Activated naive CD8-positive, alpha-beta T cell treated with anti-CD3 and anti-CD28 coated beads for 36 hours (primary cell): ENCODE data around the gene FN3K. TPM values are rescaled to one million over a fixed set of nuclear protein-coding genes. Genes with fewer than 3 reads are reported as not detected.
"Not testable (repeated sequence)": the region's sequence is repeated elsewhere in the genome, so short reads cannot be mapped to it uniquely, and the experiment has no call there.

Experiments used
- DNase-seq: peaks from one replicate; pipeline ENCODE4 v3.0.0; 2021
- H3K27ac Mint-ChIP-seq: one replicate; pipeline ENCODE4 v1.8.0; 2022; ENCODE audit warnings: mild to moderate bottlenecking, moderate library complexity, mixed read lengths
- H3K27me3 Mint-ChIP-seq: one replicate; pipeline ENCODE4 v1.8.0; 2022; ENCODE audit warnings: mild to moderate bottlenecking, mixed read lengths
- H3K36me3 Mint-ChIP-seq: one replicate; pipeline ENCODE4 v1.8.0; 2021; ENCODE audit warnings: mild to moderate bottlenecking, mixed read lengths
- H3K4me1 Mint-ChIP-seq: one replicate; pipeline ENCODE4 v1.8.0; 2021; ENCODE audit warnings: mixed read lengths
- H3K4me3 Mint-ChIP-seq: one replicate; pipeline ENCODE4 v1.8.0; 2022; ENCODE audit warnings: mild to moderate bottlenecking, moderate library complexity, mixed read lengths
- H3K9me3 Mint-ChIP-seq: one replicate; pipeline ENCODE4 v1.8.0; 2022; ENCODE audit warnings: mixed read lengths
- total RNA-seq, 2 experiments: library from RNA; stranded (reverse); gene quantifications; one replicate each; pipeline ENCODE4 v1.2.3, GENCODE V29; 2021

FN3K gene
- total RNA-seq, 2 experiments from 2014 or later, result 2.4 to 2.5 TPM

DNA sequence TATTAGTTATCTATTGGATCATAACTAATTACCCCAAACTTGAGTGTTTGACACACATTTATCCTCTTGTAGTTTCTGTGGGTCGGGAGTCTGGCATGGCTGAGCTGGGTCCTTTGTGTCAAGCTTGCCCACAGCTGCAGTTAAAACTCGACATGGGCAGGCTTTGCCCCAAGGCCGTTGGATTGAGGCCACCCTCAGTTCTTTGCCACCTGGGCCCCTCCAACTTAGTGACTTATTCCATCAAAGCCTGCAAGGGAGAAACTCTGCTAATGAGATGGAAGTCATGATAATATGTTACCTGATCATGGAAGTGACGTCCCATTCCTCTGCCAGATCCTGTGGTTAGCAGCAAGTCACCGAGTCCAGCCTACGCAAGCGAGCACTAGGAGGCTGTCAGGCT lies 33.6 kb downstream of the FN3K start:
- H3K9me3 Mint-ChIP-seq, result no peaks in the 10 kb centered on the region
- no peaks in the 10 kb centered on the region for H3K27me3 Mint-ChIP-seq
- DNase-seq, result no peak
- peaks cover 32% of the 10 kb centered on the region for H3K36me3 Mint-ChIP-seq
- no peak overlapping the region for H3K4me3 Mint-ChIP-seq
- H3K27ac Mint-ChIP-seq, result no peak overlapping the region
- no peaks in the 10 kb centered on the region for H3K4me1 Mint-ChIP-seq

GRCh38 chr17:82772026-82772425 lies 36.6 kb downstream of the FN3K start:
- DNase-seq, result no peak
- H3K36me3 Mint-ChIP-seq, result peaks cover 22% of the 10 kb centered on the region
- H3K9me3 Mint-ChIP-seq, result no peaks in the 10 kb centered on the region
- H3K4me3 Mint-ChIP-seq, result no peak overlapping the region
- H3K27me3 Mint-ChIP-seq, result no peaks in the 10 kb centered on the region
- peaks cover 14% of the 10 kb centered on the region for H3K4me1 Mint-ChIP-seq
- no peak overlapping the region for H3K27ac Mint-ChIP-seq

- peaks cover 14% of the 10 kb centered on the region for H3K4me1 Mint-ChIP-seq
- not testable (repeated sequence) for H3K9me3 Mint-ChIP-seq, H3K27me3 Mint-ChIP-seq, DNase-seq, H3K27ac Mint-ChIP-seq, H3K4me3 Mint-ChIP-seq
- peaks cover 13% of the 10 kb centered on the region for H3K36me3 Mint-ChIP-seq
Observed at GRCh38 chr17:82774456-82774855, 39.0 kb downstream of the FN3K start.

DNA sequence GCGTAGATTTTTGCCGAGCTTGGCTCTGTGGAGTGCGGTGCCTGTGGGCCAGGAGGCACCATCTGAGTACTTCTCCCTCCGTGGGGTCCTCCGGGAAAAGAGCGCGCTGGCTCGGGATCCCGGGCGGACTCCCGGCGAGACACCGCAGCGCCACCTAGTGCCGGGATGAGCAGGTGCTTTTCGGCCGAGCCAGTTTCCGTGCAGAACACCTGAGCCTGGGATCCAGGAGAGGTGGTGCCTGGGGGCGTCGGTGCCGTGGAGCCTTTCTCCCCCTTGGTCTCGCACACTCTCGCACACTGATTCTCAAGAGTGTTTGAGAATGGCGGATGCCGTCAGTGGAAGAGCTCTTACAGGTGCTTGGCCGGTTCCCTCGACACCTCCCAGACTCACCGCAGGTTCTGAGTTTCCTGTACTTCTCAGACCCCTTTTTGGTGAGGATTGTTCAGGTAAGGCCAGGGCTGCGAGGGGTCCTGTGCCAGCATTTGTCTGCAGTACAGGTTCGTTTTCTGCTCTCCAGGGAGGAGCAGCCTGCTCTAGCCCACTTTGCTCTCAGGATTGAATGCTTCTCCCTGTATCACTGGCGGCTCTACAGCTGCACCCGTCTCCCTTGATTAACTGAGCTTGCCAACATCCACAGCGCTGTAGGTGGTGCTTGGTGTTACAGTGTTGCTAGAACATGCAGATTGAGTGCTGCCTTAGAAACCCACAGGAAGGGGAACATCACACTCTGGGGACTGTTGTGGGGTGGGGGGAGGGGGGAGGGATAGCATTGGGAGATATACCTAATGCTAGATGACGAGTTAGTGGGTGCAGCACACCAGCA lies 39.8 kb downstream of the FN3K start:
- Mint-ChIP-seq H3K27ac (no peak overlapping the region), H3K36me3 (peaks cover 10% of the 10 kb centered on the region), H3K4me3 (no peak overlapping the region), H3K27me3 (no peaks in the 10 kb centered on the region), H3K4me1 (peaks cover 14% of the 10 kb centered on the region), H3K9me3 (no peaks in the 10 kb centered on the region)
- peak; percentile 44 for DNase-seq

GRCh38 chr17:82776454-82776853 lies 41.0 kb downstream of the FN3K start:
- no peak overlapping the region for H3K4me3 Mint-ChIP-seq
- no peak overlapping the region for H3K27ac Mint-ChIP-seq
- no peaks in the 10 kb centered on the region for H3K27me3 Mint-ChIP-seq
- peaks cover 10% of the 10 kb centered on the region for H3K36me3 Mint-ChIP-seq
- no peaks in the 10 kb centered on the region for H3K9me3 Mint-ChIP-seq
- no peak for DNase-seq
- peaks cover 14% of the 10 kb centered on the region for H3K4me1 Mint-ChIP-seq

- not testable (repeated sequence) for H3K27me3 Mint-ChIP-seq, H3K9me3 Mint-ChIP-seq, H3K27ac Mint-ChIP-seq, DNase-seq, H3K4me3 Mint-ChIP-seq
- Mint-ChIP-seq H3K36me3 (peaks cover 11% of the 10 kb centered on the region), H3K4me1 (peaks cover 21% of the 10 kb centered on the region)
Observed at GRCh38 chr17:82777778-82778375, 42.5 kb downstream of the FN3K start.

DNA sequence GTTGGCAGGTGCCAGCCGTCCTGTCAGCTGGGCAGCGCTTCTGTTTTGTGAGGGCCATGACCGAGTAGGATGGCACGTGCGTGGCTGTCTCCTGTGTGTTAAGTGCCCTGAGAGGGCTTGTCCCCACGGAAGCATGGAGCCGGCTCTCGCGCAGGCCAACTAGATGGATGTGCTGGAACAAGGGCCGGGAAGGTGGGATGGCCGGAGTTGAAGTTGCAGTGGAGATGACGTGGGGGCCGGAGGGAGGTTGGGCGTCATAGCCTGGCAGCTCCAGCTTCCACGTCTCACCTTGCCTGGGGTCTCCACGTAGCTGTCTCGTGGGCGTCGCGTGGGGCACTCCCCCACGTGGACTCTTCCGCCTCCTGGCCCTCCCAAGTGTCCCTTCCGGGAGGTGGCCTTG lies 44.1 kb downstream of the FN3K start:
- Mint-ChIP-seq H3K36me3 (peaks cover 11% of the 10 kb centered on the region), H3K9me3 (no peaks in the 10 kb centered on the region), H3K27ac (no peak overlapping the region), H3K27me3 (no peaks in the 10 kb centered on the region), H3K4me3 (no peak overlapping the region), H3K4me1 (peaks cover 21% of the 10 kb centered on the region)
- no peak for DNase-seq

- peaks cover 11% of the 10 kb centered on the region for H3K36me3 Mint-ChIP-seq
- H3K4me1 Mint-ChIP-seq, result peaks cover 19% of the 10 kb centered on the region
- H3K27me3 Mint-ChIP-seq, result no peaks in the 10 kb centered on the region
- H3K4me3 Mint-ChIP-seq, result no peak overlapping the region
- H3K27ac Mint-ChIP-seq, result no peak overlapping the region
- H3K9me3 Mint-ChIP-seq, result no peaks in the 10 kb centered on the region
- no peak for DNase-seq
Observed at GRCh38 chr17:82780195-82780594, 44.8 kb downstream of the FN3K start.

DNA sequence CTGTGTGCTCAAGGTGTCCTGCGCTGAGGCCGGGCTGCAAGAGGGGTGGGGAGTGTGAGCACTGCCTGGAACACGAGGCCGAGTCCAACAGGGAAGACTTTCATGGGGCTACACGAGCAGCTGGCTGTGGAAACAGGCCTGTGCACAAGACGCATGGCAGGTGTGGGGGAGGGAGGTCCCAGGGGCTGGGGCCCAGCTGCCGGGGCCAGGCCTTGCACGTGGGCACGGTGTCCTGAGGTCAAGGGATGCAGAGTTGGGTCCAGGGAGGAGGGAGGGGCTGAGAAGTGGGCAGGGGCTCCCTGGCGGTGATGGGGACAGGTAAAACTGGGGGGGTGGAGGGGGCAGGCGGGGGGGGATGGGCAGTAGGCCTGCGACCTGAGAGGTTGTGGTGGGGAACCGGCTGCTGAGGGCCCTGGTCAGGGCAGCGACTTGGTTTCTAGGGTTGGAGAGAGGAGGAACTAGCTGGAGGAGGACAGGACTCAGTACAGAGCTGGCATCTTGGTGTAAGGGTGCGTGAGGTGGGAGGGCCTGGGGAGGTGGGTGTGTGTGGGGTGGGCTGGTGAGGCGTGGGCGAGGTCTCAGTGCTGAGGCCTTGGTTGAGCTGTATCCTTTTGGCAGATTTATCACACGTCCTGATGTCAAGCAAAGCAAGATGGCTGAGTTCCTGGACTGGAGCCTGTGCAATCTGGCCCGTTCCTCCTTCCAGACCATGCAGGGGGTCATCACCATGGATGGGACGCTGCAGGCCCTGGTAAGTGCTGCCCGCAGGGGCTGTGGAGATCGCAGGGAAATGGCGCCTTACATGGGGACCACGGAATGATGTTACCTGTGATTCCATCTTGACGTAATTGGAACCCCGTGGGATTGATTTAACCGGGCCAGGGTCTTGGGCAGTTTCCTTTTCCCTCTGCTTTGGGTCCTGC lies 45.8 kb downstream of the FN3K start:
- DNase-seq, result no peak
- Mint-ChIP-seq H3K4me1 (peaks cover 11% of the 10 kb centered on the region), H3K27me3 (no peaks in the 10 kb centered on the region), H3K4me3 (no peak overlapping the region), H3K27ac (no peak overlapping the region), H3K9me3 (no peaks in the 10 kb centered on the region), H3K36me3 (peaks cover 11% of the 10 kb centered on the region)

- H3K4me3 Mint-ChIP-seq, result no peak overlapping the region
- no peak overlapping the region for H3K27ac Mint-ChIP-seq
- H3K27me3 Mint-ChIP-seq, result no peaks in the 10 kb centered on the region
- peaks cover 7% of the 10 kb centered on the region for H3K4me1 Mint-ChIP-seq
- peak; percentile 77 for DNase-seq
- no peaks in the 10 kb centered on the region for H3K9me3 Mint-ChIP-seq
- peaks cover 11% of the 10 kb centered on the region for H3K36me3 Mint-ChIP-seq
Observed at GRCh38 chr17:82781894-82782274, 46.5 kb downstream of the FN3K start.

GRCh38 chr17:82782657-82783207 lies 47.3 kb downstream of the FN3K start:
- Mint-ChIP-seq H3K9me3 (no peaks in the 10 kb centered on the region), H3K27ac (peak overlapping the region; percentile 30), H3K27me3 (no peaks in the 10 kb centered on the region), H3K36me3 (peaks cover 7% of the 10 kb centered on the region), H3K4me3 (no peak overlapping the region), H3K4me1 (peaks cover 7% of the 10 kb centered on the region)
- no peak for DNase-seq

GRCh38 chr17:82783498-82783897 lies 48.1 kb downstream of the FN3K start:
- no peak for DNase-seq
- Mint-ChIP-seq H3K27me3 (no peaks in the 10 kb centered on the region), H3K9me3 (no peaks in the 10 kb centered on the region), H3K4me1 (peaks cover 7% of the 10 kb centered on the region), H3K4me3 (no peak overlapping the region), H3K27ac (no peak overlapping the region), H3K36me3 (peaks cover 8% of the 10 kb centered on the region)

DNA sequence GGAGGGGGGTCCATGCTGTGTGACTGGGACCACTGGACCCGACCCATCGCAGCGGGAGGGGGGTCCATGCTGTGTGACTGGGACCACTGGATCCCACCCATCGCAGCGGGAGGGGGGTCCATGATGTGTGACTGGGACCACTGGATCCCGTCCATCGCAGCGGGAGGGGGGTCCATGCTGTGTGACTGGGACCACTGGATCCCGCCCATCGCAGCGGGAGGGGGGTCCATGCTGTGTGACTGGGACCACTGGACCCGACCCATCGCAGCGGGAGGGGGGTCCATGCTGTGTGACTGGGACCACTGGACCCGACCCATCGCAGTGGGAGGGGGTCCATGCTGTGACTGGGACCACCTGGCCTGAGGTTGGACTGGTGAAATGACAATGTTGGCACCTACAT lies 50.2 kb downstream of the FN3K start:
- H3K27ac Mint-ChIP-seq, H3K36me3 Mint-ChIP-seq, H3K4me3 Mint-ChIP-seq: not testable (repeated sequence)

DNA sequence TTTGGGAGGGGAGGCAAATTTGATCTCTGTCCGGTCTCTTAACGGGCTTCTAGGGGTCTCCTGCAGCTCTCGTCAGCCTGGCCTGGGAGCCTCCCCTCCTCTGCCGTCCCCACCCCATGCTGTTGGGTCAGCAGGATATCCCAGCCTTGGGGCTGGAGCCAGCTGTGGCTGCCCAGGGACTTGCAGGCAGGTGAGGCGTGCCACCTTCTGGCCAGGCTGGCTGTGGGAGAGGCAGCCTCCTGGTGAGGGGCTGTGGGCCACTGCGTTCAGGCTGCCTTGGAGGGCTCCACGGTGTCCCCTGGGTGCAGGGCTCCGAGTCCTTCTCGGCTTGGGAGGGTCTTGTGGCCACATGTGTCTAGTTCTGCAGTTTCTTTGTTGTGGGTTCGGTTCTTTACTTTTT lies 51.0 kb downstream of the FN3K start:
- Mint-ChIP-seq H3K9me3 (no peaks in the 10 kb centered on the region), H3K27ac (no peak overlapping the region), H3K27me3 (no peaks in the 10 kb centered on the region), H3K4me1 (peaks cover 7% of the 10 kb centered on the region), H3K36me3 (peaks cover 11% of the 10 kb centered on the region), H3K4me3 (no peak overlapping the region)
- DNase-seq, result no peak

More for the DNA sequence above, 50.2 kb downstream of the FN3K start:
- H3K27me3 Mint-ChIP-seq, H3K4me1 Mint-ChIP-seq, H3K9me3 Mint-ChIP-seq, DNase-seq: not testable (repeated sequence)
